ENCODE data around the gene JUND. TPM values are rescaled to one million over a fixed set of nuclear protein-coding genes. Genes with fewer than 3 reads are reported as not detected.
A peak's percentile ranks its signal among the peaks of the same experiment; 100 is the strongest.

The JUND gene
- total RNA-seq, 1 donor from 2014 or later, result 61.5 TPM

GRCh38 chr19:18233224-18233825, 48.1 kb downstream of the JUND start:
- ATAC-seq, result peak; percentile 65

GRCh38 chr19:18232540-18233223, 48.7 kb downstream of the JUND start:
- no peak for ATAC-seq

- no peak for ATAC-seq
Measured at GRCh38 chr19:18231775-18232174, 49.6 kb downstream of the JUND start.

GRCh38 chr19:18230941-18231734, 50.3 kb downstream of the JUND start:
- ATAC-seq, result peak; percentile 17

GRCh38 chr19:18229915-18230314, 51.5 kb downstream of the JUND start:
- ATAC-seq, result no peak

Other genes with a start within 250 kb of the JUND start
- 0.36 TPM for gene IL12RB1, start 194.7 kb downstream of the JUND start, total RNA-seq
- gene MAST3, start 183.8 kb downstream of the JUND start, total RNA-seq, result 3.2 TPM
- 35.6 TPM for gene PIK3R2, start 128.5 kb downstream of the JUND start, total RNA-seq
- gene IFI30, start 107.8 kb downstream of the JUND start, total RNA-seq, result 17.0 TPM
- 6.8 TPM for gene MPV17L2, start 88.4 kb downstream of the JUND start, total RNA-seq
- gene RAB3A, start 77.6 kb downstream of the JUND start, total RNA-seq, result 1.1 TPM
- 0.16 TPM for gene PDE4C, start 55.2 kb downstream of the JUND start, total RNA-seq
- 0.56 TPM for gene IQCN, start 7.2 kb downstream of the JUND start, total RNA-seq
- gene LSM4, start 41.5 kb upstream of the JUND start, total RNA-seq, result 85.0 TPM
- 5.5 TPM for gene PGPEP1, start 59.0 kb upstream of the JUND start, total RNA-seq
- 3.9 TPM for gene GDF15, start 104.5 kb upstream of the JUND start, total RNA-seq
- 0.48 TPM for gene LRRC25, start 116.0 kb upstream of the JUND start, total RNA-seq
- 15.7 TPM for gene SSBP4, start 137.8 kb upstream of the JUND start, total RNA-seq
- 8.5 TPM for gene ISYNA1, start 156.5 kb upstream of the JUND start, total RNA-seq
- gene ELL, start 240.4 kb upstream of the JUND start, total RNA-seq, result 7.5 TPM

All from esophagus mucosa (tissue), 1 donor.